Measurements from ENCODE around the gene ASGR1.

- TF ChIP-seq, protein P1, sequence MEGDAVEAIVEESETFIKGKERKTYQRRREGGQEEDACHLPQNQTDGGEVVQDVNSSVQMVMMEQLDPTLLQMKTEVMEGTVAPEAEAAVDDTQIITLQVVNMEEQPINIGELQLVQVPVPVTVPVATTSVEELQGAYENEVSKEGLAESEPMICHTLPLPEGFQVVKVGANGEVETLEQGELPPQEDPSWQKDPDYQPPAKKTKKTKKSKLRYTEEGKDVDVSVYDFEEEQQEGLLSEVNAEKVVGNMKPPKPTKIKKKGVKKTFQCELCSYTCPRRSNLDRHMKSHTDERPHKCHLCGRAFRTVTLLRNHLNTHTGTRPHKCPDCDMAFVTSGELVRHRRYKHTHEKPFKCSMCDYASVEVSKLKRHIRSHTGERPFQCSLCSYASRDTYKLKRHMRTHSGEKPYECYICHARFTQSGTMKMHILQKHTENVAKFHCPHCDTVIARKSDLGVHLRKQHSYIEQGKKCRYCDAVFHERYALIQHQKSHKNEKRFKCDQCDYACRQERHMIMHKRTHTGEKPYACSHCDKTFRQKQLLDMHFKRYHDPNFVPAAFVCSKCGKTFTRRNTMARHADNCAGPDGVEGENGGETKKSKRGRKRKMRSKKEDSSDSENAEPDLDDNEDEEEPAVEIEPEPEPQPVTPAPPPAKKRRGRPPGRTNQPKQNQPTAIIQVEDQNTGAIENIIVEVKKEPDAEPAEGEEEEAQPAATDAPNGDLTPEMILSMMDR (IDR thresholded peaks at IDR 0.05; ENCODE audit: borderline replicate concordance, extremely low read depth, low read length, poor library complexity, severe bottlenecking) = no peak
- TF ChIP-seq EZH2 (IDR thresholded peaks at IDR 0.05; ENCODE audit: borderline replicate concordance, low read depth, low read length, severe bottlenecking) = no peak
Observed at GRCh38 chr17:7205561-7205960, 26.4 kb upstream of the ASGR1 start.

Measured in DND-41 (cell line).